Lower leg skin (tissue), 3 donors: ENCODE measurements around the gene ZHX3.

Experiments used
- CTCF ChIP-seq, 3 donors: fragments of 450-650 bp; IDR thresholded peaks; one replicate each; pipeline ENCODE4 v1.5.1; 2016; ENCODE audit warnings: antibody characterized with exemption in 3 of 3, mild to moderate bottlenecking in 3 of 3, moderate library complexity in 2 of 3
- POLR2A ChIP-seq, 2 donors: fragments of 450-650 bp; IDR thresholded peaks; one replicate each; pipeline ENCODE4 v1.6.1; 2016 to 2017; ENCODE audit warnings: antibody characterized with exemption in 2 of 2, mild to moderate bottlenecking in 1 of 2, moderate library complexity in 1 of 2

GRCh38 chr20:41151134-41151869 lies 166.2 kb downstream of the ZHX3 start:
- no peak for TF ChIP-seq CTCF (IDR thresholded peaks at IDR 0.05)
- no peak for TF ChIP-seq POLR2A (IDR thresholded peaks at IDR 0.05)
